ENCODE data around the gene MDP1. TPM values are rescaled to one million over a fixed set of nuclear protein-coding genes. Genes with fewer than 3 reads are reported as not detected.

Gene MDP1
- 12.5 TPM for polyA plus RNA-seq (2013, experiment 1 of 2; ENCODE audit: insufficient read length)
- polyA plus RNA-seq (2013, experiment 2 of 2; ENCODE audit: insufficient read length), result 9.1 TPM

GRCh38 chr14:24215495-24216344, at the start of gene MDP1:
MDP1 (minus strand) TSS chr14:24216066; CDS start chr14:24215955, 111 bp downstream.
- peak; percentile 87 for DNase-seq

GRCh38 chr14:24264298-24264697, 48.4 kb upstream of the MDP1 start:
- no peak for DNase-seq

GRCh38 chr14:24263848-24264247, 48.0 kb upstream of the MDP1 start:
- DNase-seq, result no peak

GRCh38 chr14:24262821-24263733, 47.2 kb upstream of the MDP1 start, which contains the start of gene TGM1:
TGM1 (minus strand) TSS chr14:24263177; CDS start chr14:24262352, 825 bp downstream.
- DNase-seq, result no peak

GRCh38 chr14:24261969-24262327, 46.1 kb upstream of the MDP1 start:
- no peak for DNase-seq

GRCh38 chr14:24261256-24261968, 45.5 kb upstream of the MDP1 start:
- DNase-seq, result no peak

GRCh38 chr14:24260780-24261157, 44.9 kb upstream of the MDP1 start:
- no peak for DNase-seq

GRCh38 chr14:24260026-24260779, 44.3 kb upstream of the MDP1 start:
- DNase-seq, result no peak

- peak; percentile 87 for DNase-seq
These were observed 43.6 kb upstream of the MDP1 start for GRCh38 chr14:24259282-24260025.

- DNase-seq, result no peak
These were observed 42.8 kb upstream of the MDP1 start for GRCh38 chr14:24258548-24259265.

GRCh38 chr14:24258119-24258518, 42.3 kb upstream of the MDP1 start:
- no peak for DNase-seq

- no peak for DNase-seq
These were observed 41.1 kb upstream of the MDP1 start for GRCh38 chr14:24256960-24257359.

GRCh38 chr14:24255931-24256711, 40.3 kb upstream of the MDP1 start:
- no peak for DNase-seq

GRCh38 chr14:24255438-24255837, 39.6 kb upstream of the MDP1 start:
- DNase-seq, result no peak

GRCh38 chr14:24254630-24255392, 38.9 kb upstream of the MDP1 start:
- DNase-seq, result no peak

- no peak for DNase-seq
These were observed 38.1 kb upstream of the MDP1 start for GRCh38 chr14:24253936-24254335.

- DNase-seq, result no peak
These were observed 36.6 kb upstream of the MDP1 start for GRCh38 chr14:24252289-24253124.

GRCh38 chr14:24251880-24252288, 36.0 kb upstream of the MDP1 start:
- DNase-seq, result peak; percentile 32

Data from fibroblast of skin of scalp (primary cell).